GM21360 (cell line): Measurements from ENCODE around the gene FTO.

Experiments
- ATAC-seq: cut with Tn5 transposase; IDR thresholded peaks from one replicate; pipeline ENCODE4 v1.9.1; 2021; ENCODE audit warnings: mild to moderate bottlenecking, moderate library complexity; ENCODE audit not compliant: unreplicated experiment

Gene FTO

DNA sequence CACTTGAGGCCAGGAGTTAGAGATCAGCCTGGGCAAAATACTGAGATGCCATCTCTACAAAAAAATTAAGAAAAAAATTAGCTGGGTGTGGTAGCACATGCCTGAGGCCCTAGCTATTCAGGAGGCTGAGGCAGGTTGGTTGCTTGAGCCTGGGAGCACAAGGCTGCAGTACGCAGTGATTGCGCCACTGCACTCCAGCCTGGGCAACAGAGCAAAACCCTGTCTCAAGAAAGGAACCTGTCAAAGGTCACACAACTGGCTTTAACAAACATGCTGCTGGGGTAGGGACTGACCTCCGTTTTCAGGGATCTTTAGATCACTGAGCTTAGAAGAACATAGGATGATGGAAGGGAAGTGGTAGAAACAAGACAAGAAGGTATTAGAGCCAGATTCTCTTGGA is 487.6 kb downstream of the FTO start:
- no peak for ATAC-seq

DNA sequence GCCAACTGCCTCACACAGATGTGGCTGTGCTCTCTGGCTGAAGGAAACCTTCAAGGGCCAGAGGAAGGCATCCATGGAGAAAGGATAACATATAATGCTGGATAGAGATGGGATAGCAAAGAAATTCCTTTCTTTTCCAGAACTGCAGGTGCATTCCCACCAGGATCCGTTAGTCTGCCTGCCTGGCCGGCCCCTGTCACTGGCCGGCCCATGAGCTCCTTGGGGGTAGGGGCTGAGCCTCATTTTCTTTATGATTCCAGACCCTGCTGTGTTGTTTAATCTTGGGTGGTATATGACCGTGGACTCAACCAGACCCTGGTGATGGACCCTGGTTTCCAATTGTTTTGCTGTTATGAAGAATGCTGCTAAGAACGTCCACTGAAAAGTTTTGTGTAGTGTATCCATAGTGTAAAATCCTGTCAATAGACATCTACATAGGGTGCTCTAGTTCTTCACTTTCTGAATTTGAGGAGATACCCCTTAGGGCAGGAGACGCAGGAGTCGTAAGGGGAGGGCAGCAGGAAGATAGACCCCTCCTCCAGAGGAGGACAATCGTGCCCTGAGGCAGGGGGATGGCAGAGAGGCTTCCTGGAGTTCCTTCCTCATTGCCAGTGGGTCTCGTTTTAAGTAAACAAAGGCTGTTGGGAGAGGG is 489.2 kb downstream of the FTO start:
- ATAC-seq, result no peak

DNA sequence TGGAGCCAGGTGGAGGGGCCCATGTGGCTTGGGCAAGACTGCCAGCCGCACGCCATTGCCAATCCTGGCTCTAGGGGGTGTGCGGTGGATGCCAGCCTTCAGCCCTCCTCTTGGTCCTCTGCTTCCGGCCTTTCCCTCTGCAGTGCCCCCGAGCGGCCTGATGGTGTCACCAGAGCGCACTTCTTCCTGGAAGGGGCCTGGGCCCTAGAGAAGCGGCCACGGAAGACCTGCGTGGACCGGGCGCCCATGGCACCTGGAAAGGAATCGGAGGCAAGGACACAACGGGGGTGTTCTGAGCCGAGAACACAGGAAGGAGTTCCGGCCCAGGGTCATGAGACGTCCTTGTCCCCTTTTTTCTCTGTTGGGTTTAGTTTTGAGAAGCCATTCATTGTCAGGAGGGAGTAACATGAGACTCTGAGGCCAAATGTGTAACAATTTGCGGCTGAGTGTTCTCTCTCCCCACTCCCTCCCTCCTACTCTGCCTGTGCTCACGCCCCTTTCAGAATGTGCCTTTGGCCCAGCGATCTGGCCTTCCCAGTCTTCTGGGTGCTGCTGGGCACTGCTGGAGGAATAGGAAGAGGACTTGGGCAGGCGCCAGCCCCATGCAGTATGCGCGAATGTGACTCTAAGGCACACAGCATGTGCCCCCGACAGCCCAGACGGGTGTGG is 489.8 kb downstream of the FTO start:
- peak; percentile 91 for ATAC-seq

DNA sequence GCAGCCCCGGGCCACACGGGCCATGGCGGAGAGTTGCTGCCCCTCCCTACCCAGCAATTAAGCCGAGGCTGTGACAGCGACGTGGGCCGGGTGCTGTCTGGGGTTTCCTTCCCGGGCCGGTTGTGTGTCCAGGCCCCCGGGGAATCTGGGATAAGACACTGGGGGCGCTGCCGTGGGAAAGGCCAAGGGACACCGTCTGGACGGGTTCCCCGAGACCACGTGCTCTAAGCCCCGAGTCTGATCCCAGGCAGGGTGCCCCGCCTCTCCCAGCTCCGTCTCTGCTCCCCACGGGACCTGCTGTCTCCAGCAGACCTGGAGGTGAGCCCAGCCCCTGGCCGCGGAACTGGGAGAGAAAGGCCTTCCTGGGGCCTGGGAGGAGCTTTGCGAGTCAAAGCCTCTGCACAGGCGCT is 490.4 kb downstream of the FTO start:
- no peak for ATAC-seq

DNA sequence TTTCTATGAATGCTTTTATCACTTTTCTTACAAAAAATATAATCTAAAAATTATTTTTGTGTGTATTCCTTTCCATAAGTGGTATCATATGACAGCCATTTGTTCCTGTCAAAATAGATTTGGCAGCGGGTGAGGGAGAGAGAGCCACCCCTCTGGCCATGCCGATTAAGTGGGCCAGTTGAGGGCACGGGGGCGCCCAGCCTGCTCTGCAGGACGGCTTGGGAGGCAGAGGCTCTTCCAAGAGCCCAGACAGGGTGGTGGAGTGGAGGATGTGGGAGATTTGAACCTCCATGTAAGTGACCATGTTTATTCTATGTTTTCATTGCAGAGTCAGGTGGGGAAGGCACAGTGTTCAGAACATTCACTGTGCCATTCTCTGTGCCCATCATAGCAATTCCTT is 493.8 kb downstream of the FTO start:
- ATAC-seq, result no peak

DNA sequence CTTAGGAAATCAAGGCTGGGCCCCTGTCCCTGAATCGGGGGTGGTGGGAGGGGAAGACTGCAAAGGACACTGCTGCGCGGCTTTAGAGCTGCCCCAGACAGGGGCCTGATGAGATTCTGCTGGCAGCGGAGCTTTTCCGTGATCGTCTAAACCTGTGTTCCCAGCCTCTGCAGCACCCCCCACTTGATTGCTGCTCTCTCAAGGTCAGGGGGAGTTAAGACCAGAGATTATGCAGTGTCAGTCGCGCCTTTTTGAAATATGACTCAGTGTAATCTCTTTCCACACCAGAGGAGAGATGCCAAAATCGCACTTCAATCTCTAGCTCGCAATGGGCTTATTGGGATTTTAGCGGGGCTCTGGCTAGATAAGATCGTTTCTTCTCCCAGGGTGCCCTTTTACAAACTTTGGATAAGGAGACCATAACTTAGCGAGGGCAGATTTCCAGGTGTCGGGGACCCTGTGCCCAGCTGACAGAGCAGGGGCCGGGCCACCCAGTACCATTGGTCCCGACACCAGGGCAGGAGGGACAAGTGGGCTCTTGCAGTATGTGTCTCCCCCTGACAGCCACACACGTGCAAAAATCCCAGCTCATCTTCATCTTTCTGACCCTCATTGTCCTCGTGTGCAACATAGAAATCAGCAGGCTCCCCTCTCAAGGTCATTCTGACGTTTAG is 495.7 kb downstream of the FTO start:
- no peak for ATAC-seq

DNA sequence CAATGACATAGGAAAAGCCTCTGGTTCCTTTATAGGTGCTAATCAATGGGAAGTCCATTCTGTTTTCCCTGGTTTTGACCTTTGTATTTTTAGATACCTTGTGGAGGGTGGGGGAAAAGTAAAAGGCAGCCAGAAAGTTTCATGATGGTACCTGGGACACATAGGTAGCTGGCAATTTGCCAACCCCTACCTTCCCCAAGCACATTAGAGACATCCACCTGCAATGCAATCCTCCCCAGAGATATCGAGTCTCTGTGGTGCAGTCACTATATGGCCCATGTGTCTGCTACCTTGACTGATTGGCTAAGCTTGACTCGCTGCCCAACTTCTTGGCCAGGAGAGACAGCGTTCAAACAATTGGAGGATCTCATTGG is 496.2 kb downstream of the FTO start:
- ATAC-seq, result no peak

DNA sequence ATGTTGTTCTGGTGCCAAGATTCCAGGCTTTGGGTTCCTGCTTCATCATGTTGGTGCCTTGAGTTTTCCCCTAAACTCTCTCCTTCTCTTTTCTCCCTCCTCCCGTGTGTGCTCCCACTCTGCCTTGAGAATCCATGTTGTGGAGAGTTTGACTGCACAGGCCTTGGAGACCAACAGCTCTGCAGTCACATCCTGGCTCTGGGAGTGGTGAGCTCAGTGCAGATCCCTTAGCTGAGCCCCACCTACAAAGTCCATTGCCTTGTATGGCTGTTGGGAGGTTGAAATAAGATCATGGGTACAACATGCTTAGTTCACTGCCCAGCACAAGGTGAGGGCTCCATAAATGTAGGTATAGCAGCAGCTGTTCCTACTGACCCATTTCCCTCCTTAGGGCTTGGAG is 496.8 kb downstream of the FTO start:
- no peak for ATAC-seq

DNA sequence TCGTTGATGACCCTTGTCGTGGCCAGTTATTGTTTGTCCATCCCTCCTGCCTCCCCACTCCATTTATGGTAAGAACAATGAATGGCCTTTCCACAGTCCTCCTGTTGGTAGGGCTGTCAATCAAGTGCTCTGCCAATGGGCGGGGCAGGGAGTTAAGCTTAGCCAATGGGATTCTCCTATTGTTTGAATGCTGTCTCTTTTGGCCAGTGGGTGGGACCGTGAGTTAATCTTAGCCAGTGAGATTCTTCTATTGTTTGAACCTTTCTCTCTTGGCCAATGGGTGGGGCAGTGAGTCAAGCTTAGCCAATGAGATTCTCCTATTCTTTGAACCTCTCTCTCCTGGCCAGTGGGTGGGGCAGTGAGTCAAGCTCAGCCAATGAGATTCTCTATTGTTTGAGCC is 497.2 kb downstream of the FTO start:
- no peak for ATAC-seq
